ENCODE results near the gene NOD1.

- TF ChIP-seq POLR2AphosphoS5 (IDR thresholded peaks at IDR 0.05; ENCODE audit: borderline replicate concordance, low read depth, low read length) (no peak), EZH2 (IDR thresholded peaks at IDR 0.05) (no peak), FOXP2 (optimal IDR thresholded peaks at IDR 0.05; ENCODE audit: control extremely low read depth, extremely low read length, insufficient read depth) (no peak)
These were observed 18.9 kb downstream of the NOD1 start for GRCh38 chr7:30459591-30460245.

Data from SK-N-MC (cell line).